IMR-90 (cell line): ENCODE measurements around the gene NCOA3. TPM values are rescaled to one million over a fixed set of nuclear protein-coding genes. Genes with fewer than 3 reads are reported as not detected.

Experiments
- ATAC-seq: fragments of 200-7000 bp; cut with Tn5 transposase; 2 replicates; pipeline ENCODE4 v1.9.1; 2020; ENCODE audit warnings: low read depth, mild to moderate bottlenecking, moderate library complexity
- BruUV-seq: library from RNA; stranded (reverse); fragments of 400-500 nt; replicated peaks from 2 replicates; lab custom pipeline; 2021; lab: Mats Ljungman, UMichigan
- CTCF ChIA-PET: fragments of 300-600 bp; formaldehyde crosslinking; extraction: SDS; loops from one replicate; lab custom pipeline; 2021; ENCODE audit warnings: antibody characterized with exemption; lab: Yijun Ruan, JAX
- POLR2A ChIA-PET: fragments of 300-600 bp; sonication (Branson Sonifier 250); formaldehyde crosslinking; loops from one replicate; lab custom pipeline; 2022; ENCODE audit warnings: antibody characterized with exemption; ENCODE audit not compliant: unreplicated experiment; lab: Charles Lee
- DNase-seq: peaks from one replicate; pipeline ENCODE4 v3.0.0; 2013
- H2AFZ ChIP-seq: replicated peaks from 2 replicates; pipeline ENCODE3; 2013; ENCODE audit warnings: low read length, mild to moderate bottlenecking; ENCODE audit not compliant: poor library complexity
- H2AK5ac ChIP-seq: 2 replicates; pipeline ENCODE4 v1.6.1; 2013; ENCODE audit warnings: low read depth, low read length, inconsistent platforms
- H2AK9ac ChIP-seq: replicated peaks from 2 replicates; pipeline ENCODE3; 2013; ENCODE audit warnings: mild to moderate bottlenecking, low read depth, low read length, moderate library complexity; ENCODE audit not compliant: poor library complexity
- H2BK120ac ChIP-seq: 2 replicates; pipeline ENCODE4 v1.6.1; 2013; ENCODE audit warnings: low read depth, low read length, inconsistent platforms
- H2BK15ac ChIP-seq: 3 replicates; pipeline ENCODE4 v1.6.1; 2013; ENCODE audit warnings: low read depth, low read length, inconsistent platforms
- H2BK20ac ChIP-seq: 2 replicates; pipeline ENCODE4 v1.6.1; 2013; ENCODE audit warnings: low read depth, mild to moderate bottlenecking, inconsistent platforms, low read length, moderate library complexity
- H2BK5ac ChIP-seq: 2 replicates; pipeline ENCODE4 v1.6.1; 2013; ENCODE audit warnings: mild to moderate bottlenecking, low read depth, low read length, inconsistent platforms; ENCODE audit not compliant: poor library complexity, severe bottlenecking
- H3K14ac ChIP-seq: replicated peaks from 2 replicates; pipeline ENCODE4 v1.6.1; 2013; ENCODE audit warnings: low read depth, low read length, inconsistent platforms
- H3K18ac ChIP-seq: 2 replicates; pipeline ENCODE4 v1.6.1; 2013; ENCODE audit warnings: low read depth, low read length, control low read depth
- H3K23ac ChIP-seq: 2 replicates; pipeline ENCODE4 v1.6.1; 2013; ENCODE audit warnings: low read depth, low read length, inconsistent platforms
- H3K27ac ChIP-seq: 2 replicates; pipeline ENCODE4 v1.5.1; 2013; ENCODE audit warnings: mild to moderate bottlenecking, control low read depth, low read length; ENCODE audit not compliant: insufficient read depth
- H3K27me3 ChIP-seq: 2 replicates; pipeline ENCODE4 v1.6.1; 2013; ENCODE audit warnings: low read length; ENCODE audit not compliant: control insufficient read depth, insufficient read depth
- H3K36me3 ChIP-seq: 2 replicates; pipeline ENCODE4 v1.6.1; 2013; ENCODE audit warnings: low read length, mixed read lengths; ENCODE audit not compliant: control insufficient read depth, insufficient read depth
- H3K4ac ChIP-seq: 2 replicates; pipeline ENCODE4 v1.6.1; 2013; ENCODE audit warnings: low read depth, low read length, inconsistent platforms
- H3K4me1 ChIP-seq: 2 replicates; pipeline ENCODE4 v1.6.1; 2013; ENCODE audit warnings: low read length, mixed read lengths; ENCODE audit not compliant: control insufficient read depth, insufficient read depth
- H3K4me2 ChIP-seq: 2 replicates; pipeline ENCODE4 v1.6.1; 2013; ENCODE audit warnings: low read depth, mild to moderate bottlenecking, control low read depth, low read length, moderate library complexity
- H3K4me3 ChIP-seq: 2 replicates; pipeline ENCODE4 v1.5.1; 2013; ENCODE audit warnings: low read depth, mild to moderate bottlenecking, control low read depth, low read length, moderate library complexity; ENCODE audit not compliant: insufficient read depth
- H3K56ac ChIP-seq: 2 replicates; pipeline ENCODE4 v1.6.1; 2013; ENCODE audit warnings: low read length, inconsistent platforms; ENCODE audit not compliant: insufficient read depth; ENCODE audit errors: extremely low read depth
- H3K79me1 ChIP-seq, 2 experiments: 2 replicates each; pipeline ENCODE4 v1.6.1; 2013; ENCODE audit warnings: low read length in 2 of 2, inconsistent platforms in 1 of 2, low read depth in 1 of 2
- H3K9ac ChIP-seq: 2 replicates; pipeline ENCODE4 v1.6.1; 2013; ENCODE audit warnings: low read depth, low read length, control low read depth
- H3K9me1 ChIP-seq: 2 replicates; pipeline ENCODE4 v1.6.1; 2013; ENCODE audit warnings: low read length, inconsistent platforms; ENCODE audit not compliant: insufficient read depth
- H3K9me3 ChIP-seq: 2 replicates; pipeline ENCODE4 v1.6.1; 2013; ENCODE audit warnings: low read length; ENCODE audit not compliant: control insufficient read depth, insufficient read depth
- H4K20me1 ChIP-seq: 2 replicates; pipeline ENCODE4 v1.6.1; 2013; ENCODE audit warnings: low read length, inconsistent platforms; ENCODE audit not compliant: insufficient read depth
- H4K5ac ChIP-seq: 2 replicates; pipeline ENCODE4 v1.6.1; 2013; ENCODE audit warnings: mild to moderate bottlenecking, low read depth, low read length, control low read depth
- H4K8ac ChIP-seq, 2 experiments: 2 replicates each; pipeline ENCODE4 v1.6.1; 2013; ENCODE audit warnings: low read depth in 2 of 2, low read length in 2 of 2, control low read depth in 1 of 2, inconsistent platforms in 1 of 2
- H4K91ac ChIP-seq: 2 replicates; pipeline ENCODE4 v1.6.1; 2013; ENCODE audit warnings: low read depth, low read length, inconsistent platforms; ENCODE audit not compliant: insufficient read depth
- ELK1 ChIP-seq: fragments of 150-350 bp; IDR thresholded peaks from 2 replicates; pipeline ENCODE4 v1.6.1; 2016; ENCODE audit warnings: low read depth, mild to moderate bottlenecking, low read length, moderate library complexity, borderline replicate concordance
- FOS ChIP-seq: fragments of 150-350 bp; IDR thresholded peaks from 2 replicates; pipeline ENCODE4 v1.6.1; 2016; ENCODE audit warnings: low read depth, low read length
- MXI1 ChIP-seq: IDR thresholded peaks from 2 replicates; pipeline ENCODE4 v1.6.1; 2012; ENCODE audit warnings: low read depth, mild to moderate bottlenecking, low read length, moderate library complexity, borderline replicate concordance
- RFX5 ChIP-seq: IDR thresholded peaks from 2 replicates; pipeline ENCODE4 v1.8.0; 2012; ENCODE audit warnings: low read depth, mild to moderate bottlenecking, low read length, moderate library complexity
- SMC3 ChIP-seq: fragments of 150-350 bp; IDR thresholded peaks from 2 replicates; pipeline ENCODE4 v1.6.1; 2016; ENCODE audit warnings: low read depth, mild to moderate bottlenecking, antibody characterized with exemption, low read length, moderate library complexity
- WGBS, 2 experiments: methylation state at CpG; one replicate each; pipeline versions ENCODE4 v1.1.5 to v1.1.7; 2013; ENCODE audit warnings: missing lambda C conversion rate in 2 of 2; ENCODE audit not compliant: insufficient read length in 1 of 2; ENCODE audit errors: extremely low coverage in 2 of 2; 5-methylcytosine and 5-hydroxymethylcytosine counted together
- dilution Hi-C: fragments of 300-500 bp; cut with HindIII; formaldehyde crosslinking; loops from one replicate; pipeline ENCODE4 v1.14.3; 2018; ENCODE audit warnings: low sequenced_read_pairs; ENCODE audit not compliant: unreplicated experiment
- in situ Hi-C: fragments of 300-500 bp; cut with MboI; formaldehyde crosslinking; loops from 3 replicates; pipeline ENCODE4 v1.14.3; 2019; ENCODE audit warnings: low sequenced_read_pairs, inconsistent platforms, mixed read lengths
- intact Hi-C: fragments of 100-400 bp; cut with micrococcal nuclease; formaldehyde crosslinking; loops from 2 replicates; pipeline ENCODE4 v1.10.0; 2022
- polyA plus RNA-seq, 3 experiments: library from polyadenylated mRNA; depleted of rRNA; stranded (reverse); fragments of >200 nt; gene quantifications; 2 replicates each; pipeline ENCODE4 v1.2.3, GENCODE V29; 2012; ENCODE audit warnings: low replicate concordance in 1 of 3
- total RNA-seq: library from RNA; depleted of rRNA; stranded (reverse); fragments of >200 nt; gene quantifications from 2 replicates; pipeline ENCODE4 v1.2.3, GENCODE V29; 2012

Gene NCOA3
- total and polyA plus RNA-seq, 2 of the 4 experiments (the other 2 are of a cell fraction), result 8.8 to 29.0 TPM

GRCh38 chr20:47652301-47652700, 150.6 kb downstream of the NCOA3 start:
- no peak overlapping the region for H2BK5ac ChIP-seq
- no peaks in the 10 kb centered on the region for H3K9me1 ChIP-seq
- no peak overlapping the region for H2AFZ ChIP-seq
- H4K20me1 ChIP-seq, result no peaks in the 10 kb centered on the region
- no peak overlapping the region for H3K4me2 ChIP-seq
- no peak overlapping the region for H2BK120ac ChIP-seq
- no peak overlapping the region for H4K8ac ChIP-seq
- no peak overlapping the region for H3K14ac ChIP-seq
- H3K56ac ChIP-seq, result no peak overlapping the region
- ChIA-PET CTCF (no interaction called here), POLR2A (no interaction called here)
- WGBS, 2 experiments, result no CpG with 5 or more reads among the region's 3 CpGs
- H3K18ac ChIP-seq, result no peak overlapping the region
- no peak overlapping the region for H3K4me3 ChIP-seq
- H3K9ac ChIP-seq, result no peak overlapping the region
- H3K36me3 ChIP-seq, result peaks cover 32% of the 10 kb centered on the region
- dilution Hi-C loops (no loop called here), intact Hi-C loops (no loop called here), in situ Hi-C loops (loop anchor here (25.0 kb wide), 1 partner anchor 1260 kb away; the partner anchor contains the start of gene ARFGEF2)
- DNase-seq, result no peak
- no peaks in the 10 kb centered on the region for H3K4me1 ChIP-seq
- no peak overlapping the region for H3K23ac ChIP-seq
- no peak overlapping the region for H3K4ac ChIP-seq
- no peak overlapping the region for H2BK20ac ChIP-seq
- no peak overlapping the region for H2AK5ac ChIP-seq
- BruUV-seq, result no TSS peak
- H2BK15ac ChIP-seq, result no peak overlapping the region
- H3K79me1 ChIP-seq, result no peaks in the 10 kb centered on the region; a peak in 1 of 4 replicates
- no peak for ATAC-seq
- no peak overlapping the region for H3K27ac ChIP-seq
- H3K9me3 ChIP-seq, result no peaks in the 10 kb centered on the region
- H4K91ac ChIP-seq, result no peak overlapping the region
- no peak overlapping the region for H4K5ac ChIP-seq
- TF ChIP-seq FOS (no peak), ELK1 (no peak), SMC3 (no peak), RFX5 (no peak), MXI1 (no peak)
- H2AK9ac ChIP-seq, result no peak overlapping the region
- no peaks in the 10 kb centered on the region for H3K27me3 ChIP-seq
